GM18502 (cell line): Measurements from ENCODE around the gene SNX22.
A peak's percentile ranks its signal among the peaks of the same experiment; 100 is the strongest.

Experiments
- ATAC-seq: cut with Tn5 transposase; IDR thresholded peaks from one replicate; pipeline ENCODE4 v1.9.1; 2021; ENCODE audit warnings: mild to moderate bottlenecking; ENCODE audit not compliant: unreplicated experiment, poor library complexity

The SNX22 gene

DNA sequence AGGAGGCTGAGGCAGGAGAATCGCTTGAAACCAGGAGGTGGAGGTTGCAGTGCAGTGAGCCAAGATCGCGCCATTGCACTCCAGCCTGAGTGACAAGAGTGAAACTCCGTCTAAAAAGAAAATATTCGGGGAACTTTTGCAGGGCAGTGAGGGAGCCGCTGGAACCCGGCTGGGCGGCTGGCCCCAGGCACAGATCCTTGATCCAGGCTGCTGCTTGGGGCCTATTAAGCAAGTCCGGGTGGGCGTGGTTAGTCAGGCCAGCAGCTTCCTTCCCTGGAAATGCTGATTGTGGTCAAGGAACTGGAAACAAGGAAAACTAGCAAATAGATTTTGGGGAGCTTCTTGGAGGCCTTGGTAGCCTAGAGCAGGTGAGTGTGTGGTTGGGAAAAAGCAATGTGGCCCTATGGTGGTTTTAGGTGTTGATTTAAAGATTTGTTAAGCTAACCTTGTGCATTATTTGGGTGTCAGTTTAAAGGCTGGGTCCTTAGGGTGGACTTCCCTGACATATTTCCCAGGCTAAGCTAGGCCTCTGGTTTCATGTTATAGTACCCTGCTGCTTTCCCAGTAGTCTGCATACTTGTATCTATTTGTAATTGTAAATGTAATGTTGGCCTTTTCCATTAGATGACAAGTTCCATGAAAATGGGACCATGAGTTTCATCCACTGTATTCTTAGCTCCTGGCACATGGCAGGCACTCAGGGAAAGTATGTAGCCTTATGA, 17.7 kb upstream of the SNX22 start:
- no peak for ATAC-seq

DNA sequence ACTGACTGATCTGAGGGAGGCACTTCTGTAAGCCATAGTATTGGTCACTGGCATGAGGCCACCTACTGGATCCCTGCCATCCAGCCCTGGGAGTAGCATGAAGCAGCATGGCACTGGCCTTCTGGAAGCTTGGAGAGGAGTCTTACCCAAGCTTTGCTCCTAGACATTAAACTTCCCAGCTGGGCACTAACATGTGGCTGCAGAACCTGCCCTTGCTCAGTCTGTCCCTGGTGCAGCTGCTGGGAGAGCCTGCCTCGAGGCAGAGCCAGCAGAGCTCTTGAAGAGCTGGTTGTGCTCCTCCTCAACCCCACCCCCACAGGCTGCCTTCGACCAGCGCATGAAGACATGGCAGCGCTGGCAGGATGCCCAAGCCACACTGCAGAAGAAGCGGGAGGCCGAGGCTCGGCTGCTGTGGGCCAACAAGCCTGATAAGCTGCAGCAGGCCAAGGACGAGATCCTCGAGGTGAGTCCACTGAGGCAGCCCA, 17.1 kb upstream of the SNX22 start:
- no peak for ATAC-seq

GRCh38 chr15:64136347-64136746, 15.2 kb upstream of the SNX22 start:
- no peak for ATAC-seq

DNA sequence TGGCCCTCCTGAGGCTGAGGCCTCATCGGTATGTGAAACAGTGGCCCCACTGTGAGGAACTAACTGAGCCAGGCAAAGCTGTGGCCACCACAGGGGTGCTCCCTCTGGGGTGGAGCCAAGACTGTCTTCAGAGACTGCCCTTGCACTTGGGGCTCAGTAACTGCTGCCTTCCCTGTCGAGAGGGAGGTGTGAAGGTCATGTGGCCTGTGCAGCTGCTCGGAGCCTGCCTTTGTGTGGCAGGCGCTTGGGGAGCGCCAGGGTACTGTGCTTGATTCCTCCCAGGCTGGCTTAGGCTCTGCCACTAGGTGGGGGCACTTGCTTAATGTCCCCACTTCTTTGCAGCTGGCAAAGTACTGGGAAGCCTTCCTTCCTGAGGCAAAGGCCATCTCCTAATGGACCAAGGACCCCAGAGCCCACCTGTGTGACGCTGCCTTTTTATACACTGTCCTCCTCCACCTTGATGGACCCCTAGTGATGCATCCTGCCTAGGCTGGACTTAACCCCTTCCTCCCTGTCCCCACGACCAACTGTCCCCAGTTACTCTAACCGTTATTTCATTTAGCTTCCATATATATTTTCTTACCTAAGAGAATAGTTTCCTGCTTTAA, 14.2 kb upstream of the SNX22 start:
- no peak for ATAC-seq

- ATAC-seq = no peak
Measured at GRCh38 chr15:64138331-64138941, 13.1 kb upstream of the SNX22 start.

DNA sequence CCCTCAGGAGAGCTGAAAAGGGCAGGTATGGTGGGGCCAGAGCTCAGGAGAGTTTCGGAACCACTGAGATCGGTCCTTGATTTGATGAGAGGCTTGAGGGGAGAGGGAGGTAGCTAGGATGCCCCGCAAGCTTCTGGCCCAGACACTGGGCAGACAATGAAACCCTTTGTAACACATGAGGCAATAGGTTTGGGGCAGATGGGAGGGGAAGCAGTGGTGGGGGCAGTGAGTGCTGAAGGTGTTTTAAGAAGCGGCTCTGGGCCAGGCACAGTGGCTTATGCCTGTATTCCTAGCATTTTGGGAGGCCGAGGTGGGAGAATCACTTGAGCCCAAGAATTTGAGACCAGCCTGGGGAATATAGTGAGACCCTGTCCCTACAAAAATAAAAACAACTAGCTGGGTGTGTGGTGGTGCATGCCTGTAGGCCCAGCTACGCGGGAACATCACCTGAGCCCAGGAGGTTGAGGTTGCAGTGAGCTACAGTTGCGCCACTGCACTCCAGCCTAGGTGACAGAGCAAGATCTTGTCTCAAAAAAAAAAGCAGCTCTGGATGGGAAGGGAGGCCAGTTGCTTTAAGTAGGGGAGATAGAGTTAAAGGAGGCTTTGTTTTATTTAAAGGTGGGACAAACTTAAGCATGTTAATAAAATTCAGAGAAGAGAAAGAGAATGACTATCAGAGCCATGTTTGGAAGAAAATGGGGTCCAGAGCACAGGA, 9.6 kb upstream of the SNX22 start:
- ATAC-seq = no peak

DNA sequence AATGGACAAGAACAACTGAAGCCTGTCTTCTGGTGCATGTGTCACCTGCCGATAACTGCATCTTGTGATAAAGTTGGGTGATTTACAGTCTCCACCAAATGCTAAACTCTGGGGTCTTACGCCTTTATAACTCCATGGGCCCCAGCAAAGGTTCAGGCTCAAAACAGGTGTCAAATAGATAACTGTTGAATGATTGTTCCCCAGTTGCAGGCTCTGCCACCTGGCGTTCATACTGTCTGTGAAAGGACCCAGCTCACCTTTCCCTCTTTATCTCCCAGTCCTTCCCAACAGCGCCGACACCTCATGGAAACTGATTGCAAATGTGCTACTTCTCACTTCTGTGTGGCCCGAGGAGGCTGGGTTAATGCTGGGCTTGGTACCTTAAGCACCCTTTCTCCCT, 8.3 kb upstream of the SNX22 start:
- ATAC-seq = no peak

- ATAC-seq = peak; percentile 36
Measured at GRCh38 chr15:64144192-64144564, 7.4 kb upstream of the SNX22 start.

GRCh38 chr15:64144565-64145281, 6.8 kb upstream of the SNX22 start:
- ATAC-seq = peak; percentile 73

- no peak for ATAC-seq
Measured at GRCh38 chr15:64146041-64146440, 5.5 kb upstream of the SNX22 start.

- no peak for ATAC-seq
Measured at GRCh38 chr15:64146520-64146884, 5.0 kb upstream of the SNX22 start.

DNA sequence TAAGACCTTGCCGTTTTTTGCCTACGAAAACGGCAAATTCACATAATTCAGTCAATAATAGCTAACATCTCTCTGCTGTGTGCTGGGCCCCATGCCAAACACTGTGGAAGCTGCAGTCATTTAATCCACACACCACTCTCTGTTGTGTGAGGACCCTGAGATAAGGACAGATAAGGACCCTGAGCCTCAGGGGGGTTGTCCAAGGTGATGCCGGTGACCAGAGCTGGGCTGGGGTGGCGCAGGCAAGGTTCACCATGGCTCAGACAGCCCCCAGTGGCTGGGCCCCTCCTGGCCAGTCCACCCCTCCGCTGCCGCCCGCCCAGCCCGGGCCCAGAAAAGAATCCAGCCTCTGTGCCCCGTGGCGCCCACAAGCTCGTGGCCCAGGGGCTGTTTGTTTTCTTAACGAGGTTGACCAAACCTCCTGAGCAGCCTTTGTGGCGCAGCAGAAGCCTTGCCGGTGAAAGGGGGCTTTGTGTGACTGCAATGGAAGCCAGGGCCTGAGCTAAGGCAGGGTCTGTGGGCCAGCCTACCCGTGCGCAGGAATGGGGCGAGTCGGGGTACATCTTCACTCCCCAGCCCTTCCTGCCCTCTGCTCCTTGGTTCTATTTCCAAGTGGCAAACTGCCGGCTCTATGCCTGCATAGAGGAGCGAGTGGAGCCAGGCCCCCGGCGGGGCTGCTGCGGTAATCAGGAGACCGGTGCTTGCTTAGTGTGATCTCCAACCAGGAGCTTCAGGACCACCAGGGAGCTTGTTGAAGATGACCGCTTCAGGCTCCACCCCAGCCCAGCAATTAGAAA, 4.4 kb upstream of the SNX22 start:
- ATAC-seq = no peak

DNA sequence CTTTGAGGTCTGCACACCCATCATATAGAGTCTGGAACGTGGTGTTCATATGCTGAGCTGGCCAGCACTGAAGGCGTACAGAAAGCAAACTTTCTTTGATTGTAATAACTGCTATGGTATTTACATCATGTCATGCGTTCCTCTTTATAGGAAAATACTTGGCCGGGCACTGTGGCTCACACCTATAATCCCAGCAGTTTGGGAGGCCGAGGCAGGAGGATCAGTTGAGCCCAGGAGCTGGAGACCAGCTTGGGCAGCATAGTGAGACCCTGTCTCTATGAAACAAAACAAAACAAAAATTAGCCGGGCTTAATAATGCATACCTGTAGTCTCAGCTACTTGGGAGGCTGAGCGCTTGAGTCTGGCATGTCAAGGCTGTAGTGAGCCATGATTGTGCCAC, 3.4 kb upstream of the SNX22 start:
- ATAC-seq = no peak

DNA sequence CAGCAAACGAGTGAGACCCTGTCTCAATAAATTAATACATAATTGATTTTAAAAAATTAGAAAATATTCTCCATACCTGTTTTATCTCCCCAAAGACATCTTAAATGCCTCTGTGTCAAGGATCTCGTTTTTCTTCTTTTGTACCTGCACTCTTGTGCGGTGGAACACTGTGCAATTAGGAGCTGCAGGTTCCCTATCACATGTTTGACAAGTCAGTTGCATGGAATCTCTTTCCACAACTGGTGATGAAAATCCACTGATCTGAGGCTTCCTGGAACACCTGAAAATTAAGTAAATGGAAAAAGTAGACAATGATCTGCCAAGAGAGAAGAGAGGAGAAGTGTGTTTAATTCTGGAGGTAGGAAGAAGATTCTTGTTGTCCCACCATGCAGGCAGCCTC, 3.0 kb upstream of the SNX22 start:
- ATAC-seq = no peak

DNA sequence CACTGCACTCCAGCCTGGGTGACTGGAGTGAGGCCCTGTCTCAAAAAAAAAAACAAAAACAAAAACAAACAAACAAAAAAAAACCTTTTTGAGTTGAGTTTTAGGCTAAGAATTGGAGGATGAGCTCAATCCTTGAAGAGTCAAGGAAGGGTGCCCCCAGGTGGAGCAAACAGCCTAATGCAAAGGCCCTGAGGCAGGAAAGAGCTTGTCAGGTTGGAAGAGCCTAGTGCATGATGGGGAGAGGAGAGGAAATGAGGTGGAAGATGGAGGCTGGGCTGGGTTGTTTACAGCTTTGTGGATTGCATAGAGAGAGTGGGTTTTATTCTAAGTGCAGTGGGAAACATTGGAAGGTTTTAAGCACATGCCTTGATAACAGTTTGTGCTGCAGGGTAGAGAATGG, 2.1 kb upstream of the SNX22 start:
- ATAC-seq = no peak

DNA sequence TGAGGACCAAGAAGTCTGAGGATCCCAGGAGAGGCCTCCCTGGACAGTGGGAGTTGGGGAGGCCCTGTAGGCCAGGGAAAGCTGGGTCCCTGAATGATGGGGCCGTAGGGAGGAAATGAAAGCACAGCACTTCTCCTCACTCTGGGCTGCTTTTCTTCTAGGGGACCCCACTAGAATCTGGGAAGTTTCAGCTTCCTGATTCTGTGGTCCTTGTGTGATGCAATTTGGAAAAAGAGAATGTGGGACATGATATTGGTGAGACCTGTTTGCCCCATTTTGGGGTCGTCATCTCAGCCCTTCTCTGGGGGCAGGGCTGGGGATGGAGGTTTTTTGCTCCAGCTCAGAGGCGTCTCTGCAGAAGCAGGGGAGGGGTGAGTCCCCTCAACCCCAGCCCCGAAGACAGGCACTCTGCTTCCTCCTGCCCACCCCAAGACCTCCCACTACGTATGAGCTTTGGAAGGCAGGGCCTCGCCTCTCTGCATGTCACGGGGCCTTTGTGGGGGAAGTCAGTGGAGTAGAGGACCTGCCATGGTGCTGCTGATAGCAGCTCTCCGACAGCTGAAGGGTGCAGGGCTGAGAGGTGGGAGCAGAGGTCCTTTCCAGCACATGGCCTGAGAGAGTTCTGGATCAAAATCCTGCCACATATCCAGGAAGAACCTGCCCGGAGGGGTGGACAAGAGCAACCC, 1.5 kb upstream of the SNX22 start:
- no peak for ATAC-seq

DNA sequence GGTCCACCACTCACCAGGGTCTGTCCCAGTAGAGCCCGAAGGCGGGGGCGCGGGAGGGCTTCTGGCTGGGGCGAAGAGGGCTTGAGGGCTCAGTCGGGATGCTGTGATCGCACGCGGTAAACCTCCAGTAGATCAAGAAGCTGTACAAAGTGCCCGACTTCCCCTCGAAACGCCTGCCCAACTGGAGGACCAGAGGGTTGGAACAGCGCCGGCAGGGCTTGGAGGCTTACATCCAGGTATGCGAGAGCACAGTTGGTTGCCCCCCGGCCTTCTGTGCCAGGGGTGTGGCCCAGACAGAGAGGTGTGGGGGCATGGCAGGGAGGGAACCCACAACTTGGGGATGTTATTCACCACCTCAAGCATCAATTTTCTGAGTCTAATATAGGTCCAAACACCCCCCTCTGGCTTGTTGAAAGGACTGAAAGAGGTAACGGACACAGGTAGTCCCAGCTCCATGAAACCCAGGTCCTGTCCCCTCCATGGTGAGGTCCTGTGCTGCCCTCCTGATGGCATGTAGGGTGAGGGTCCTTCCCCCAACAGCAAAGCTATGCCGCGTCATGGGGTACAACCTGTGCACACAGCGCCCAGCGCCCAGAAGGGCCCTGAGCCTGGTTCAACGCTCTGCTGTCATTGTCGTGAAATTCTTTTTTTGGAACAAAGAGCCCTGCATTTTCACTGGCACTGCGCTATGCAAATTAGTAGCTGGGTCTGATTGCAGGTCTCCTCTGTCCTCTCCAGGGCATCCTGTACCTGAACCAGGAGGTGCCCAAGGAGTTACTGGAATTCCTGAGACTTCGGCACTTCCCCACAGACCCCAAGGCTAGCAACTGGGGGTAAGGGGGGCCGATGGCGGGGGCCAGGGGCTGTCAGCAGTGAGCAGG, 1.2 kb downstream of the SNX22 start:
- ATAC-seq = peak; percentile 17
